ENCODE measurements around the gene PANK1.

DNA sequence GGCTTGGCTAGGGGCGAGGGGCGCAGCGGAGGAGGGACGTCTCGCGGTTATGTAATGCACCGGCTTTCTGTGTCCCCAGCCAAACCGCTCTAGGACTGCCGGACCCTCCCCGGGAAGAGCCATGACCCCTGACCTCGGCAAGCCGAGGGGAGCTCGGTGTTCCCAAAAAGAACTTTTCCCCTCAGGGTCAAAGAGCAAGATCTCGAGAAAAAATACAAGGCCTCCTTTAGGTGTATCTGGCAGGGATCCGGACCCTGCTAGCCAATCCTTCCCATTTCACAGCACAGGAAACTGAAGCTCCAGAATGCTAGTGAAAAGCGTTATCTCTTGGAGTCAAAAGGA, 109.1 kb downstream of the PANK1 start:
- TF ChIP-seq, protein P1, sequence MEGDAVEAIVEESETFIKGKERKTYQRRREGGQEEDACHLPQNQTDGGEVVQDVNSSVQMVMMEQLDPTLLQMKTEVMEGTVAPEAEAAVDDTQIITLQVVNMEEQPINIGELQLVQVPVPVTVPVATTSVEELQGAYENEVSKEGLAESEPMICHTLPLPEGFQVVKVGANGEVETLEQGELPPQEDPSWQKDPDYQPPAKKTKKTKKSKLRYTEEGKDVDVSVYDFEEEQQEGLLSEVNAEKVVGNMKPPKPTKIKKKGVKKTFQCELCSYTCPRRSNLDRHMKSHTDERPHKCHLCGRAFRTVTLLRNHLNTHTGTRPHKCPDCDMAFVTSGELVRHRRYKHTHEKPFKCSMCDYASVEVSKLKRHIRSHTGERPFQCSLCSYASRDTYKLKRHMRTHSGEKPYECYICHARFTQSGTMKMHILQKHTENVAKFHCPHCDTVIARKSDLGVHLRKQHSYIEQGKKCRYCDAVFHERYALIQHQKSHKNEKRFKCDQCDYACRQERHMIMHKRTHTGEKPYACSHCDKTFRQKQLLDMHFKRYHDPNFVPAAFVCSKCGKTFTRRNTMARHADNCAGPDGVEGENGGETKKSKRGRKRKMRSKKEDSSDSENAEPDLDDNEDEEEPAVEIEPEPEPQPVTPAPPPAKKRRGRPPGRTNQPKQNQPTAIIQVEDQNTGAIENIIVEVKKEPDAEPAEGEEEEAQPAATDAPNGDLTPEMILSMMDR (IDR thresholded peaks at IDR 0.05; ENCODE audit: low read depth, low read length) = no peak
- TF ChIP-seq, protein P2, sequence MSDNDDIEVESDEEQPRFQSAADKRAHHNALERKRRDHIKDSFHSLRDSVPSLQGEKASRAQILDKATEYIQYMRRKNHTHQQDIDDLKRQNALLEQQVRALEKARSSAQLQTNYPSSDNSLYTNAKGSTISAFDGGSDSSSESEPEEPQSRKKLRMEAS (IDR thresholded peaks at IDR 0.05; ENCODE audit: low read depth, low read length) = no peak
